Uterus (tissue), 2 donors: ENCODE measurements around the gene NCMAP.

Experiments
- CTCF ChIP-seq, 4 experiments: fragments of 200-600 bp in 2 of 4; fragments of 450-650 bp in 2 of 4; sonication (generic) in 2 of 4; IDR thresholded peaks; one replicate each; pipeline ENCODE4 v1.5.1; 2016 to 2019; ENCODE audit warnings: antibody characterized with exemption in 4 of 4, mild to moderate bottlenecking in 2 of 4, moderate library complexity in 1 of 4
- POLR2A ChIP-seq, 2 donors: fragments of 450-650 bp; IDR thresholded peaks; one replicate each; pipeline ENCODE4 v1.6.1; 2016; ENCODE audit warnings: antibody characterized with exemption in 2 of 2, mild to moderate bottlenecking in 1 of 2, moderate library complexity in 1 of 2

- no peak for TF ChIP-seq CTCF (IDR thresholded peaks at IDR 0.05)
- no peak for TF ChIP-seq POLR2A (IDR thresholded peaks at IDR 0.05)
Observed at GRCh38 chr1:24580756-24581155, 24.9 kb downstream of the NCMAP start.
